HG03064 (cell line): Measurements from ENCODE around the gene NRG2.

Experiments used
- ATAC-seq: cut with Tn5 transposase; IDR thresholded peaks from one replicate; pipeline ENCODE4 v1.9.1; 2021; ENCODE audit warnings: low read depth; ENCODE audit not compliant: unreplicated experiment

Gene NRG2

DNA sequence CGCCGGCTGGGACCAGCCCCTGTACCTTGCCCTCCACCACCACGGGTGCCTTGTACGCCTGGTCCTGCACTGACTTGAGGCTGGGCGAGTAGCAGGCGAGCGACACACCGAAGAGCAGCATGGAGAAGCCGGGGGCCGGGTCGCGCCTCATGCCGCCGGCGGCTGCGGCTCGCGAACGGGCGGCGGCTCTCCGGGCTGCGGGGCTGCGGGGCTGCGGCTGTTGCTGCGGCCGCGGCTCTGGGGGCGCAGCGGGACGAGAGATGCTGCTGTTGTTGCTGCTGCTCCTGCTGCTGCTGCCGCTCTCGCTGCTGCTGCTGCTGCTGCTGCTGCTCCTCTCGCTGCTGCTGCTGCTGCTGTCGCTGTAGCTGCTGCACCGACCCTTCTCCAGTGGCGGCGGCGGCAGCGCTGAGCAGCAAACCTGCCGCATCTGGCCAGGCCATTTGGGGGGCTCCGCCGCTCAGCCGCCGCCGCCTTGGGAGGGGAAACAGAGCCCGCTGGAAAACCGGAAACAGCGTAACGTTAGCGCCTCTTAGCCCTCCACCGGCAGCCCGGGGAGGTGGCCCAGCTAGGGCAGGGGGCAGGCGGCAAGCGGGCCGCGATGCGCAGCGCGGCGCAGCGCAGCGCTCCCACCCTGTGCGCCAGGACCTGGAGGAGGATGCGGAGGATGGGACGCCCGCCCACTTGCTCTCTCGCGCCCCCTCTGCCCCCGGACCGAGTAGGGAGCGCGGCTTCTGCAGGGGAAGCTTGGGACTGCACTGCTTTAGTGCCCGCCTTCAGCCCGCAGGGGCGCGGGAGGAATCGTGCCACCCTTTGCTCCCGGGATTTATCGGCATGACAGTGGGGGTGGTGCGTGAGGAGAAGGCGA lies at the start of gene NRG2:
Gene NRG2 (minus strand): TSS at position 657 of the 865 bp plus-strand sequence.
- ATAC-seq, result peak; percentile 61

- no peak for ATAC-seq
These were observed 47.2 kb upstream of the NRG2 start for GRCh38 chr5:140090251-140090650.

DNA sequence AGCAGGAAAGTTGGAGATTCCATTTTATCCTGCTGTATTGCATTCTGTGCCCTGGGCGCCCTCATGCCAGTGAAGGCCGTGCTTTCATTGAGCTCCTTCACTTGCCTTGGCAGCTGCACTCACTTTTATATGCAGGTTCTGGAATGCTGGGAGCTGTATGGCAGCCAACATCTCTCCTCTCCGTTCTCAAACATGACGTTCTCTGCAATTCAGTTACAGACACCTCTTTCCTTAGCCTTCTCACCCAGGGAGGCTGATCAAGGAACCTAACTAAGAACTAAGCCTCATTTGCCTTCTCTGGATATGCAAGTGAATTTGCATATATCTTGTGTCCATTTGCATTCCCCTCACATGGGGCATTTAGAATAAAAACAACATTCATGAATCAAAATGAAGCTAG lies 41.4 kb upstream of the NRG2 start:
- ATAC-seq, result no peak

DNA sequence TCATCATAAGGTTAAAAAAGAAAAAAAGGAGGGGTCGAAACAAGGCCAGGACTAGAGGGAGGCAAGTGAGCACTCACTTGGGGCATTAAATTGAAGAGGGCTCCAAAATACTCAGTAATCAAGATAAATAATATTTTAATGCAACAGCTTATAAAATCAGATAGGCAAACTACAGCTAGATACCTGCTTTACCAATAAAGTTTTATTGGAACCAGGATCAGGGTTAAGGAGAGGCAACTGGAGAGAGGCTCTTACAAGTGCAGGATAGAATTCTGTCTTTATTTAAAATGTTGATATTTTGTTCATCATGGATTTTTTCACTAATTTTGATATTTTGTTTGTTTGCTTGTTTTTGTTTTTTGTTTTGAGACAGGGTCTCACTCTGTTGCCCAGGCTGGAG lies 40.6 kb upstream of the NRG2 start:
- no peak for ATAC-seq

GRCh38 chr5:140083120-140083519 lies 40.0 kb upstream of the NRG2 start:
- ATAC-seq, result no peak

DNA sequence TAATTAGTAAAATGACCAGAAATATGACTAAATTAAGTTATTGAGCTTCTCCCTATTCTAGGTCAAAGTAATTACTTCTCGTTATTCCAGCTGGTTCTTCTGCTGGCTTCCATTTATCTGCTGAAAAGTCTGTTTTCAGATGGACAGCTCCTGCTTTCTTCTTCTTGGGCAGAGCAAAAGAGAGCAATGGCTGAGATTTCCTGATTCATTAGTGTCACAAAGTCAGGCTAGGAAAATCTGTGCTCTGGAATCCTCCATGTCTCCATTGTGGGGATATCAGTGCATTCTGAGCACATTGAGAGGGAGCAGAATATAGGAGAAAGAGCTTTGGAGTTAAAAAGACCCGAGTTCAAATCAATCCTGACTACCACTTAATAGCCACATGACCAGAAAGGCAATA lies 33.7 kb upstream of the NRG2 start:
- no peak for ATAC-seq

- ATAC-seq, result no peak
These were observed 33.0 kb upstream of the NRG2 start for GRCh38 chr5:140076142-140076541.

DNA sequence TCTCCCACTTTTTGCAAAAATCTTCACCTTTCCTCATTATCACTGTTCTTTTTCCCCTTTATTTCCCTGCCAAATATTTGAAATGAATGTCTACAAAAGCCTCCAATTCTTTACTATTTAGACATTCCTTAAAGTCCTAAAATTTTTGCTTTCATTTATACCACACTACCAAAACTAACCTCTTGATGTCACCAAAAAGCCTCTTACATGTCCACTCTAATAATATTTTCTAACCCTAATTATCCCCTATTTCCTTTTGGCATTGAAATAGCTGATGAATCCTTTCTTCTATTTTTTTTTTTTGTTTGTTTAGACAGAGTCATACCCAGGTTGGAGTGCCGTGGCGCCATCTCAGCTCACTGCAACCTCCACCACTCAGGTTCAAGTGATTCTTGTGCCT lies 32.3 kb upstream of the NRG2 start:
- ATAC-seq, result no peak

- no peak for ATAC-seq
These were observed 30.2 kb upstream of the NRG2 start for GRCh38 chr5:140073296-140073695.

DNA sequence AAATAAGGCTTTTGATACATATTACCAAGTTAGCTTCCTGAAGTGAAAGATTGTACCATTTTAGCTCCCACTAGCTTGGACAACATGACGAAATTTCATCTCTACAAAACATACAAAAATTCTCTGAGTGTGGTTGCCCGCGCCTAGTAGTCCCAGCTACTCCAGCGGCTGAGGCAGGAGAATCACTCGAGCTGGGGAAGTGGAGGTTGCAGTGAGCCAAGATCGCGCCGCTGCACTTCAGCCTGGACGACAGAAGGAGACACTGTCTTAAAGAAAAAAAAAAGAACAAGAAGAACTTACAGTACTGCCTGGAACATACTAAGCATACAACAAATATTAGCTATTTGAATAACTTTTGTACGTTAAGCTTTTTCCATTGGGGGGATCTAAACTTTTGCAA lies 29.7 kb upstream of the NRG2 start:
- ATAC-seq, result no peak

GRCh38 chr5:140060816-140061215 lies 17.7 kb upstream of the NRG2 start:
- no peak for ATAC-seq

GRCh38 chr5:140058212-140058932 lies 15.3 kb upstream of the NRG2 start:
- no peak for ATAC-seq

- no peak for ATAC-seq
These were observed 13.8 kb upstream of the NRG2 start for GRCh38 chr5:140056880-140057279.

DNA sequence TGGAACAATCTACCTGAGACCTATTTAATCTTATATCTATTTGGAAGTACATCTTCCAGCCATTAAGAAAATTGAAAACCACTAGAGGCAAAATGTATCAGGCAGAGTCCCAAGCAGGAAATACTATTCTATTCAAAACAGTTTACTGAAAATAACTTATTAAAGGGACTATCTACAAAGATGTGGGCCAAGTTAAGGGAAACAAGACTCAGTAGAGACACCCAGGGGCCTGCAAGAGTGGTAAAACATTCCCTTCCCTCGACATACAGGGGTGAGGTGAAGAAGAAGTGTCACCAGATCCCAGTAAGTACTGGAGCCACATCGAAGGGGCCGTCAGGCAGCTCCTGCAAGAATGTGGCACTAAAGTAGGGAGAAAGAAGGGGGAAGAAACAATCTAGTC lies 12.1 kb upstream of the NRG2 start:
- ATAC-seq, result no peak

DNA sequence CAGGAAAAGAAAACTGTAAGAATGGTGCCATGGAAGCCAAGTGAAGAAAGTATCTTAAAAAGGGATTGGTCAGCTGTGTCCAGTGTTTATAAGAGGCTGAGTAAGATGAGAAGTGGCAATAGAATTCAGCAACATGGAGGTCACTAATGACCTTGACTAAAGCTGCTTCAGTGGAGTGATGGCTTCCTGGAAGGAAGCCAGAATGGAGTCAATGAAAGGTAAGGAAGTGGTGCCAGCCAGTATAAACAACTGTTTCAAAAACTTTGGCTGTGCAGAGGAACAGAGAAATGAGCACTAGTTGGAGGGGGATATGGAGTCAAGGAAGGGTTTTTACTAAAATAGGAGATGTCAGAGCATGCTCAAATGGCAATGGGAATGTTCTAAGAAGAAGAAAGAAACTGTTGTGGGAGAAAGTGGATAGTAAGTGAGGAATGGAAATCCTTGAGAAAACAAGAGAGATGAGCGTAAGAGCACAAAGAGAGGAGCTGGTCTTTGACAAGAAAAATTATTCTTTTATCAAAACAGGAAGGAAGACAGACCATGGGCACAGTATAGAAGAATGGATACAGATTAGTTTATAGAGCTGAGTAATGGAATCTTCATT lies 11.1 kb upstream of the NRG2 start:
- ATAC-seq, result no peak

DNA sequence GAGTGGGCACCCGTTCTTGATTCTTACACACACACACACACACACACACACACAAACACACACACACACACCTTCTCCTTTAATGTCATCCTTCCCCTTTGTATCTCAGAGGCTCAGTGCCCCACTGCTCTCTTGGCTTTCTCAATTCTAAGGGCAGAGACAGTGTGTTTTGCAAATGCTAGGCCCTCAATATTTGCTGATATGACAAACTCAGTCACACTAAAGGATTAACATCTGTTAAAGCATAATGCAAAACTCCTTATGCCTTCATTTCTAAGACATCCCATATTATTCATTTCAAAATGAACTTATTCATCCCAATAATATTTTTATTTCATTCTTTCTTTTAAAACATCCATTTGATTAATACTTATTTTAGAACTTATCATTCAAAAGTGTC lies 8.9 kb upstream of the NRG2 start:
- ATAC-seq, result no peak

- ATAC-seq, result no peak
These were observed 6.6 kb upstream of the NRG2 start for GRCh38 chr5:140049713-140050112.

DNA sequence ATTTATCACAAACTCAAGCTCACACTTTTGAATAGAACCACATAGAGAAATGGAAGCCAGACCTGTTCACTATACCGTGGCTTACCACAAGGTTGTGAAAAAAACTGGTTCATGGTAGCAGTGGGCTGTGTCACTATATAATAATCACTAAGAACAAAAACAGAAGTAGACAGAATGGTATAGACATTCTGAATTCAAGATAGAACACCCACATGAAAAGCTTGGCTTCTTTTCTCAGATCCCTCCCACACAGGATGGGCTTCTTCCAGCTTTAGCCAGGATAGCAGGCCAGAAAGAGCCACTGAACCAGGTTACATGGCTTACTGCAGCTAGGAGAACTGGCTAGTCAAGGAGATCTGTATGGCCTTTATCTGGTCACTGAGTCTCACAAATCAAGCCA lies 6.1 kb upstream of the NRG2 start:
- ATAC-seq, result no peak

GRCh38 chr5:140044041-140044440 lies 942 bp upstream of the NRG2 start:
- ATAC-seq, result no peak

- ATAC-seq, result peak; percentile 22
These were observed 391 bp upstream of the NRG2 start for GRCh38 chr5:140043508-140043872.

- no peak for ATAC-seq
These were observed 781 bp downstream of the NRG2 start for GRCh38 chr5:140042393-140042642.
